PC-3 (cell line): Measurements from ENCODE around the gene SMG9. TPM values are rescaled to one million over a fixed set of nuclear protein-coding genes. Genes with fewer than 3 reads are reported as not detected.

Experiments
- ATAC-seq: fragments of 200-7000 bp; cut with Tn5 transposase; 2 replicates; pipeline ENCODE4 v1.9.1; 2020; ENCODE audit warnings: mild to moderate bottlenecking, moderate library complexity
- BruUV-seq: library from RNA; stranded (reverse); fragments of 400-500 nt; replicated peaks from 2 replicates; lab custom pipeline; 2021; lab: Mats Ljungman, UMichigan
- CTCF ChIA-PET: fragments of 300-600 bp; sonication (Branson Sonifier 250); formaldehyde crosslinking; loops from one replicate; lab custom pipeline; 2022; ENCODE audit warnings: antibody characterized with exemption; lab: Charles Lee
- POLR2A ChIA-PET: fragments of 300-600 bp; sonication (Branson Sonifier 250); formaldehyde crosslinking; loops from one replicate; lab custom pipeline; 2022; ENCODE audit warnings: antibody characterized with exemption; ENCODE audit not compliant: unreplicated experiment; lab: Charles Lee
- DNase-seq: peaks from one replicate; pipeline ENCODE4 v3.0.0-alpha.2; 2015
- H2AFZ ChIP-seq: fragments of 300-600 bp; sonication (generic); 2 replicates; pipeline ENCODE4 v1.6.0; 2016; ENCODE audit warnings: antibody characterized with exemption, low read length
- H3F3A ChIP-seq: fragments of 300-600 bp; sonication (generic); one replicate; pipeline ENCODE4 v1.6.0; 2017; ENCODE audit warnings: antibody characterized with exemption, low read length, control low read depth, mild to moderate bottlenecking; ENCODE audit not compliant: unreplicated experiment
- H3K27ac ChIP-seq: fragments of 300-600 bp; sonication (generic); 2 replicates; pipeline ENCODE4 v1.5.1; 2016; ENCODE audit warnings: mild to moderate bottlenecking, low read length
- H3K27me3 ChIP-seq: fragments of 300-600 bp; sonication (generic); 2 replicates; pipeline ENCODE4 v1.6.1; 2016; ENCODE audit warnings: low read length, mixed read lengths
- H3K36me3 ChIP-seq: fragments of 300-600 bp; sonication (generic); 2 replicates; pipeline ENCODE4 v1.6.1; 2016; ENCODE audit warnings: low read depth, mixed run types, low read length, mixed read lengths
- H3K4me1 ChIP-seq: fragments of 300-600 bp; sonication (generic); 2 replicates; pipeline ENCODE4 v1.5.1; 2016; ENCODE audit warnings: low read length; ENCODE audit not compliant: insufficient read depth
- H3K4me2 ChIP-seq: fragments of 300-600 bp; sonication (generic); 2 replicates; pipeline ENCODE4 v1.6.0; 2016; ENCODE audit warnings: low read length
- H3K4me3 ChIP-seq: fragments of 300-600 bp; sonication (generic); 2 replicates; pipeline ENCODE4 v1.5.1; 2016; ENCODE audit warnings: mild to moderate bottlenecking, low read length, mixed read lengths
- H3K79me2 ChIP-seq: fragments of 300-600 bp; sonication (generic); 2 replicates; pipeline ENCODE4 v1.6.1; 2017; ENCODE audit warnings: low read length, mixed read lengths
- H3K9ac ChIP-seq: fragments of 300-600 bp; sonication (generic); 2 replicates; pipeline ENCODE4 v1.6.0; 2016; ENCODE audit warnings: mild to moderate bottlenecking, low read length
- H3K9me2 ChIP-seq: fragments of 300-600 bp; sonication (generic); replicated peaks from 2 replicates; pipeline ENCODE4 v1.6.1; 2016; ENCODE audit warnings: mixed run types, low read length, mixed read lengths
- H3K9me3 ChIP-seq: fragments of 300-600 bp; sonication (generic); 2 replicates; pipeline ENCODE4 v1.6.1; 2016; ENCODE audit warnings: low read length, mixed read lengths
- H4K20me1 ChIP-seq: fragments of 300-600 bp; sonication (generic); 2 replicates; pipeline ENCODE4 v1.6.1; 2016; ENCODE audit warnings: low read length, mixed read lengths
- EZH2 ChIP-seq: fragments of 300-600 bp; sonication (generic); IDR thresholded peaks from one replicate; pipeline ENCODE4 v1.6.1; 2017; ENCODE audit warnings: antibody characterized with exemption, mild to moderate bottlenecking, low read length; ENCODE audit not compliant: unreplicated experiment
- EZH2phosphoT487 ChIP-seq: fragments of 300-600 bp; sonication (generic); IDR thresholded peaks from 2 replicates; pipeline ENCODE4 v1.6.1; 2018; ENCODE audit warnings: mild to moderate bottlenecking, antibody characterized with exemption, low read length, borderline replicate concordance
- intact Hi-C: fragments of 100-400 bp; cut with micrococcal nuclease; formaldehyde crosslinking; loops from 2 replicates; pipeline ENCODE4 v1.9.0; 2023
- total RNA-seq: library from RNA; depleted of rRNA; stranded (reverse); fragments of >200 nt; gene quantifications from 2 replicates; pipeline ENCODE4 v1.2.3, GENCODE V29; 2014
- TF ChIP-seq, protein P1 (sequence below): fragments of 300-600 bp; sonication (generic); conservative IDR thresholded peaks from 2 replicates; pipeline ENCODE4 v1.5.1; 2017; ENCODE audit warnings: antibody characterized with exemption, low read depth, mild to moderate bottlenecking, low read length

SMG9 gene
- total RNA-seq, 1 experiment from 2014 or later: 48.8 TPM

DNA sequence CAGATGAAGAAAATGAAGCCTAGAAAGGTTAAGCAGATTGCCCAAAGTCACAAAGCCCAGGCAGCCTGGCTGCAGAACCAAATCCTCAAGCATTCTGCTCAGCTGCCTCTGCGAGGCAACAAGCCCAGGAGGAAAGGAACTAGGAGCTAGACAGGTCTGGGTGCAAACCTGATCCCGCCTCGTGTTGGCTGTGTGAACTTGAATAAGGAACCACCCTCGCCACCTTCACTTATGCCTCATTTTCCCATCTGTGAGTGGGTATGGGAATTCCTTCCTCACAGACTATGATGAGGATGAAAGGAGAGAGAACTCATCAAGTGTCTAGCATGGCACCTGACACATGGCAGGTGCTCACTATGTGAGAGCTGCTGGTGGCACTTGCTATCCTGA lies 6.6 kb downstream of the SMG9 start:
- POLR2A ChIA-PET: no interaction called here
- Histone ChIP-seq H3F3A (no peaks in the 10 kb centered on the region), H3K4me2 (no peak overlapping the region), H3K9me3 (no peaks in the 10 kb centered on the region), H3K9ac (no peak overlapping the region), H3K27me3 (no peaks in the 10 kb centered on the region), H3K4me1 (peaks cover 19% of the 10 kb centered on the region), H2AFZ (no peak overlapping the region), H3K9me2 (no peaks in the 10 kb centered on the region), H4K20me1 (no peaks in the 10 kb centered on the region), H3K79me2 (peaks cover 22% of the 10 kb centered on the region), H3K4me3 (no peak overlapping the region), H3K36me3 (peaks cover 32% of the 10 kb centered on the region), H3K27ac (no peak overlapping the region)
- CTCF ChIA-PET: no interaction called here
- DNase-seq (no peak), ATAC-seq (no peak)
- BruUV-seq: no TSS peak
- intact Hi-C loops: no loop called here
- TF ChIP-seq, protein P1, sequence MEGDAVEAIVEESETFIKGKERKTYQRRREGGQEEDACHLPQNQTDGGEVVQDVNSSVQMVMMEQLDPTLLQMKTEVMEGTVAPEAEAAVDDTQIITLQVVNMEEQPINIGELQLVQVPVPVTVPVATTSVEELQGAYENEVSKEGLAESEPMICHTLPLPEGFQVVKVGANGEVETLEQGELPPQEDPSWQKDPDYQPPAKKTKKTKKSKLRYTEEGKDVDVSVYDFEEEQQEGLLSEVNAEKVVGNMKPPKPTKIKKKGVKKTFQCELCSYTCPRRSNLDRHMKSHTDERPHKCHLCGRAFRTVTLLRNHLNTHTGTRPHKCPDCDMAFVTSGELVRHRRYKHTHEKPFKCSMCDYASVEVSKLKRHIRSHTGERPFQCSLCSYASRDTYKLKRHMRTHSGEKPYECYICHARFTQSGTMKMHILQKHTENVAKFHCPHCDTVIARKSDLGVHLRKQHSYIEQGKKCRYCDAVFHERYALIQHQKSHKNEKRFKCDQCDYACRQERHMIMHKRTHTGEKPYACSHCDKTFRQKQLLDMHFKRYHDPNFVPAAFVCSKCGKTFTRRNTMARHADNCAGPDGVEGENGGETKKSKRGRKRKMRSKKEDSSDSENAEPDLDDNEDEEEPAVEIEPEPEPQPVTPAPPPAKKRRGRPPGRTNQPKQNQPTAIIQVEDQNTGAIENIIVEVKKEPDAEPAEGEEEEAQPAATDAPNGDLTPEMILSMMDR: no peak

DNA sequence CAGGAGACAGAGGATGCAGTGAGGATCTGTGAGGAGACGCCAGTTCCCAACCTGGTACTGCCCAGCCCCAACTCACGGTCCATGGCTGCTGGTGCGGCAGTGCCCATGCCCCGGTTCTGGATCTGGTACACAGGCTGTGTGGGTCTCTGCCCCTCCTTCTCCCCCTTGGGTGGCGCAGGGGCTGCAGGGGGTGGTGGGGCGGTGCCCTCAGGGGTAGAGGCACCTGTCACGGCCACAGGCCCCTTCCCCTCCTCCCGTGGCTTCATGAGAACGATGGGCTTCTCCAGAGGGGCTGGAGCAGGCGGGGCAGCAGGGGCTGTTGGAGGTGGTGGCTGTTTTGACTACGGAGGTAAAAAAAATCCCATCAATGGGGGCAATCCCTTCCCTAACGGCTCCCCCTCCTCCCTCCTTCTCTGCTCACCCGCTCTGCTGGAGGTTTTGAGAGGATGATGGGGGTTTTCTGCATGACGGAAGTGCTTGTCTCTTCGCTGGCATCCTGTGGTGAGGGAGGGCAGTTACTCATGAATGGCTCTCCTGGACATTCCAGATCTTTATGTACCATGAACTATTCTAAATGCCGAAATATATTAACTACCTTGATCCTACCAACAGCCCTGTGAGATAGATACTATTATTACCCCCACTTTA lies 7.1 kb downstream of the SMG9 start:
- Histone ChIP-seq H3K9me2 (no peaks in the 10 kb centered on the region), H3K9me3 (no peaks in the 10 kb centered on the region), H3K4me1 (peaks cover 13% of the 10 kb centered on the region), H2AFZ (no peak overlapping the region), H3F3A (no peaks in the 10 kb centered on the region), H3K27ac (no peak overlapping the region), H4K20me1 (no peaks in the 10 kb centered on the region), H3K79me2 (peaks cover 17% of the 10 kb centered on the region), H3K27me3 (no peaks in the 10 kb centered on the region), H3K4me3 (no peak overlapping the region), H3K9ac (no peak overlapping the region), H3K4me2 (no peak overlapping the region), H3K36me3 (peaks cover 32% of the 10 kb centered on the region)
- TF ChIP-seq, protein P1: no peak
- ATAC-seq (no peak), DNase-seq (no peak)
- ChIA-PET POLR2A (no interaction called here), CTCF (no interaction called here)
- BruUV-seq: no TSS peak
- intact Hi-C loops: no loop called here

DNA sequence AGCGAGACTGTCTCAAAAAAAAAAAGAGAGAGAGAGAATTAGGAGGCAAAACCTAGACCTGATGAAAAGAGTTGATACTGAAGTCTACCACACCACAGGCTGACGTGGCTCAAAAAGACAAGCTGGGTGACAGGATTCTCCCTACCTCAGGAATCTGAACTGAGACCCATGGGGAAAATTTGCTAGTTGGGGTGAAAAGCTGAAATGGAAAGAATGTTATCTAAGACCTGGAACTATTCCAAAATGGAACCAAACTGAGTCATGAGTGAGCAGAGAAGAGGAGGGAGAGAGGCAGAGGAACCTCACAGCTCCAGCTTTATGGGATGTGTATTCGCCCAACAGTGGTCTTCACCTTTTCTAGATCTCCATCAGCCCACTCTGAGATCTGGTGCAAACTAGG lies 11.7 kb downstream of the SMG9 start:
- Histone ChIP-seq H3K9ac (no peak overlapping the region), H3K27me3 (no peaks in the 10 kb centered on the region), H3F3A (no peaks in the 10 kb centered on the region), H3K4me1 (peaks cover 18% of the 10 kb centered on the region), H2AFZ (no peak overlapping the region), H3K4me3 (no peak overlapping the region), H3K79me2 (no peaks in the 10 kb centered on the region), H3K9me3 (no peaks in the 10 kb centered on the region), H3K36me3 (peaks cover 36% of the 10 kb centered on the region), H3K27ac (no peak overlapping the region), H4K20me1 (no peaks in the 10 kb centered on the region), H3K9me2 (no peaks in the 10 kb centered on the region), H3K4me2 (no peak overlapping the region)
- TF ChIP-seq, protein P1: no peak
- TF ChIP-seq EZH2: no peak
- no peak for TF ChIP-seq EZH2phosphoT487
- ChIA-PET POLR2A (no interaction called here), CTCF (interaction anchor here (0.5 kb wide), 1 partner anchor 67 kb away, joined by 3 read pairs; no protein-coding TSS in a partner anchor)
- BruUV-seq: no TSS peak
- ATAC-seq: no peak
- intact Hi-C loops: loop anchor here (5.0 kb wide), 1 partner anchor 76 kb away; no protein-coding TSS in a partner anchor
- no peak for DNase-seq
